GM21381 (cell line): Measurements from ENCODE around the gene RAB11FIP3.

Source experiments
- ATAC-seq: cut with Tn5 transposase; IDR thresholded peaks from one replicate; pipeline ENCODE4 v1.9.1; 2021; ENCODE audit warnings: mild to moderate bottlenecking, moderate library complexity; ENCODE audit not compliant: unreplicated experiment

Gene RAB11FIP3

DNA sequence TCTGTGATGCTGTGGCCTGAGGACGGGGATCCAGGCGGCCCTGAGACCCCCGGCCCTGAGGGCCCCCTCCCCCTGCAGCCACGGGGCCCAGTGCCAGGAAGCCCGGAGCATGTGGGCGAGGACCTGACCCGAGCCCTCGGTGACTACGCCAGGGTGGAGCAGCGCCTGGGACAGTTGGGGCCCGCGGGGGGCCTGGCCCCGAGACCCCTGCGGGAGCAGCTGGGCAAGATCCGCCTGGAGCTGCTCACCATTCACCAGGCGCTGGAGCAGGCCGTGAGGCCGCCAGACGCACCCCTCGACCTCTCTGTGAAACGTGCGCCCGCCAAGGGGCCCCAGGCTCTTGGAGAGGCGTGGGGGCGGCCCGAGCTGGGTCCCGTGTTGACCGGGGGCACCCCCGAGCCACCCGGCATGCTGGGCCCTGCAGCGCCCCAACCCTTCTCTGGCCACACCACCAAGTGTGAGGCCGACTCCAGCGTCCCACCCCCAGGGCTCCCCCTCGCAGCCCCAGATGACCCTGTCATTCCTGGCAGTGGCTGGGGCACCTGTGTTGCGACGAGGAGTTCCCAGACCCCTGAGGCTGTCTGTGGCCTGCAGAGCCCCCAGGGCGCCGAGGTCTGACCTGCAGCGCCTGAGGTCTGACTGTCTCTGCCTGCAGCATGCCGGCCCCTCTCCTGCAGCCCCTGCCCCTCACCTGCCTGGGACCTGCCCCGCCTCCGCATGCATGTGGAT is 139.4 kb downstream of the RAB11FIP3 start:
- ATAC-seq: no peak

- ATAC-seq: no peak
Measured at GRCh38 chr16:565419-566330, 140.2 kb downstream of the RAB11FIP3 start.

DNA sequence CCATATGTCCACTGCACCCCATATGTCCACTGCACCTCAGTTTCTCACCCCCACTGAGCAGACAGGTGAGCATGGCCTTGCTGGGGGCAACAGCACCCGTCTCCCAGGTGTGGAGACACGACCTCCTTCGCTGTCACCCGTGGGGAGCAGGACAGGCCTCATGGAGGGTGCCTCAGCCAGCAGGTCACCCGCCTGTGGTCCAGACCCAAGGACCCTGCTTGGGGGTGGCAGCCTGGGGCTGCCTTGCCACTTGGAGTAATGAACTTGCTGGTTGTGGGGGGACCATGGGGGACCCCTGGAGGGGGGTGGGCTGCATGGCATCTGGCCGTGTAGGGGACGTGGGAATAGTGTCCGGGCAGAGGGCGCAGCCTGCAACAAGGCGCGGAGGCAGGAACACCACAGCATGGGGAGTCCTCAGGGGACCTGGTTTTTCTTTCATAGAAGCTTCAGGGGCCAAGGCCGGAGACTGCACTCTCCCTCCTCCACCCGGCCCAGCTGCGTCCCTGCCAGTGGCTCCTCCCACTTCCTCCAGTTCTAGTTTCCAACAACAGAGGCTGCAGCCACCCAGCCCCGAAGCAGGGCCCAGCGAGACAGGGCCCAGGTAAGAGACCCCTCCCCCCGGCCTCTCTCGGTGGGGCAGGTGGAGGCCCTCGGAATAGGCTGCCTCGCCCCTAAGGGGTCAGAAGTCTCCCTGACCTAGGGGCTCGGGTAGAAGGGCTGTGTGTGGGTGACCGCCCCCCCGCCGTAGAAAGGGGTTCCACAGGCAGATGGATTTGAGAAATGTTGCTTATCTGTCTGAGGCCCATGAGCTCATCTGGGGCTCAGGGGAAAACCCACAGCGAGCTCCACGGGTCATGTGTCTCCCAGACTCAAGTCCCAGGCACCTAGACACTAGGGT is 141.3 kb downstream of the RAB11FIP3 start, which contains the start of gene NHLRC4:
TSS of gene NHLRC4 (plus strand) at position 531 of the 898 bp plus-strand sequence. CDS start 1,043 bp downstream, outside the sequence.
- ATAC-seq: no peak

- ATAC-seq: no peak
Measured at GRCh38 chr16:567373-568256, 142.2 kb downstream of the RAB11FIP3 start.

DNA sequence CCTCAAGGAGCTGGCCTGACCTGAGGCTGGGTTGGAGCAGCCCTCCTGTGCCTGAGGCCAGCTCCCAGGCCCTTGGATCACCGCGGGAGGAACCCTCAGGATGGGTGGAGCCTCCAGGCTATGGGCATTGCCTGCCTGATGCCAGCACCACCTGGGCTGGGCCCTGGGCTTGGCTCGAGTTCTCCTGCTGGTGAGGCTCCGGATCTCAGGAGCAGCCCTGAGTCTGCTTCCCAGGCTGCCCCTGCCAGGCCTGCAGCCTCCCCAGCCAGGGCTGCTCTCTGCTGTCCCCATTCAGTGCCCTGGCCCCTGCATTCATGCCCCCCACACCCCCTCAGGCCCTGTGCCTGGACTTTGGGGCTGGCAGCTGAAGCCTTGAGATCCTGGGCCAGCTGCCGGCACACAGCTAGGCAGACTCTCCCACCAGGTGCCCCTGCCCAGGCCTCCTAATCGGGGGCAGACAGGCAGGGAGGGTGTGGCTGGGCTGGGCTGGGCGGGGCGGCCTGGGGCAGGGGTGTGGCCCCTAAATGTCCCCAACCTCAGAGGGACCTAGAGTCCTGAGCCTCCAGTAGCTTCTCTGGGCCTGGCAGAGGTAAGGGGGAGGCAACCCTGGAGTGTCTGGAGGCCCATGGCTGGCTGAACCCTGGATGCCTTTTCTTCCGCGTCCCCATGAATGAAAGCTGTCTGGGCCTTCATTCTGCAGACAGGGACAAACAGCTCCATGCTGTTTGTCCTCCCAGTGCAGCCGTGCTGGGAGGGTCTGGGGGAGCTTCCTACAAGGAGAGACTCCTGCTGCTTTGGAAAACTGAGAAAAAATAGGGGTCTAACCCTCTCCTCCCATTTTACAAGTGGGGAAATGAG is 143.2 kb downstream of the RAB11FIP3 start:
- no peak for ATAC-seq

DNA sequence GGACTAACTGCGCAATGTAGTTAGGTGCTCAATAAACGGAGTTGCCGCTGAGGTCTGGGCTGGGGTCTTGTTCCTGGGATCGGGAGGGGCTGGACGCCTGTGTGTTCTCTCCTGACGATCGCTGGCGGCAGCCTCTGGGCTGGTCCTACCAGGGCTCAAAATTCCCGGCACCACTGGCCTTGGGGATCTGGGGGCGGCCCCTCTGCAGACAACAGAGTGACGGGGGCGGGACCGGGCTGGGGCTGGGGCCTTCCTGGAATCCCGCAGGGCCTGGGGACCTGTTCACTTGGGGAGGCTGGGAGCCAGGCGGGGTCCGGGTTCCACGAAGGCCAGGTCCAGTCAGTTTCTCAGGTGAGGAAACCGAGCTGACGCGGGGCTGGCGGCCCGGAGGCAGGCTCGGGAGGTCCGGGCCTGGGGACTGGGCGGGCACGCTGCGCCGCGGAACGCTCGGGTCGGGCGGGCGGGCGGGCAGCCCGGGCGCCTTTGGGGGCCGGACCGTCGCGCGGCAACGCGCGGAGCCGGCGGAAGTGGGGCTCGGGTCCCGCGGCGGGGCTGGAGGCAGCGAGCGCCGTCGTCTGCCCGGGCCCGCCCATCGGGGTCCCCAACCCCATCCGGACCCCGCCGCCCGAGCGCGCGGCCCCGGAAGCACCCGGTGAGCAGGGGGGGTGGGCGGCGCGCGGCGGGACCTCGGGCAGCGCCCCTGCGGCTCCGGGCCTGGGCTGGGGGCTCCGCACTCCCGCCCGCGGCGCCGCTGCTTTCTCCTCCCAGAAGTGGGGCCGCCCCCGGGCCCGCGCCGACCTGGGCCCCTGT is 144.2 kb downstream of the RAB11FIP3 start, which contains the start of gene PIGQ:
TSS of gene PIGQ (plus strand) at position 524 of the 810 bp plus-strand sequence. CDS start 4,107 bp downstream, outside the sequence.
- peak; percentile 57 for ATAC-seq
